Measurements from ENCODE around the gene DESI2.
"Not testable (repeated sequence)": the region's sequence is repeated elsewhere in the genome, so short reads cannot be mapped to it uniquely, and the experiment has no call there.

DESI2 gene

GRCh38 chr1:244654108-244655038 lies 1.4 kb downstream of the DESI2 start:
- no peak for DNase-seq (ENCODE audit: low spot score)

GRCh38 chr1:244655186-244655585 lies 2.3 kb downstream of the DESI2 start:
- no peak for DNase-seq (ENCODE audit: low spot score)

GRCh38 chr1:244657421-244657820 lies 4.5 kb downstream of the DESI2 start:
- DNase-seq (ENCODE audit: low spot score), result no peak

- DNase-seq (ENCODE audit: low spot score), result no peak
Measured at GRCh38 chr1:244659694-244660093, 6.8 kb downstream of the DESI2 start.

- DNase-seq (ENCODE audit: low spot score), result no peak
Measured at GRCh38 chr1:244660595-244660994, 7.7 kb downstream of the DESI2 start.

- DNase-seq (ENCODE audit: low spot score), result not testable (repeated sequence)
Measured at GRCh38 chr1:244661569-244662312, 8.8 kb downstream of the DESI2 start.

- DNase-seq (ENCODE audit: low spot score), result no peak
Measured at GRCh38 chr1:244662599-244662998, 9.7 kb downstream of the DESI2 start.

- DNase-seq (ENCODE audit: low spot score), result no peak
Measured at GRCh38 chr1:244664353-244664752, 11.4 kb downstream of the DESI2 start.

- DNase-seq (ENCODE audit: low spot score), result no peak
Measured at GRCh38 chr1:244665771-244666217, 12.9 kb downstream of the DESI2 start.

- DNase-seq (ENCODE audit: low spot score), result not testable (repeated sequence)
Measured at GRCh38 chr1:244666672-244667418, 13.9 kb downstream of the DESI2 start.

GRCh38 chr1:244667797-244668196 lies 14.9 kb downstream of the DESI2 start:
- DNase-seq (ENCODE audit: low spot score), result no peak

GRCh38 chr1:244672946-244673682 lies 20.2 kb downstream of the DESI2 start:
- DNase-seq (ENCODE audit: low spot score), result no peak

- no peak for DNase-seq (ENCODE audit: low spot score)
Measured at GRCh38 chr1:244674446-244674845, 21.5 kb downstream of the DESI2 start.

GRCh38 chr1:244675167-244675566 lies 22.2 kb downstream of the DESI2 start:
- no peak for DNase-seq (ENCODE audit: low spot score)

- DNase-seq (ENCODE audit: low spot score), result no peak
Measured at GRCh38 chr1:244678697-244679096, 25.8 kb downstream of the DESI2 start.

- DNase-seq (ENCODE audit: low spot score), result no peak
Measured at GRCh38 chr1:244680667-244681066, 27.7 kb downstream of the DESI2 start.

GRCh38 chr1:244682087-244682486 lies 29.2 kb downstream of the DESI2 start:
- DNase-seq (ENCODE audit: low spot score), result not testable (repeated sequence)

GRCh38 chr1:244695937-244696336 lies 43.0 kb downstream of the DESI2 start:
- DNase-seq (ENCODE audit: low spot score), result no peak

GRCh38 chr1:244699741-244700140 lies 46.8 kb downstream of the DESI2 start:
- DNase-seq (ENCODE audit: low spot score), result no peak

- no peak for DNase-seq (ENCODE audit: low spot score)
Measured at GRCh38 chr1:244700808-244701207, 47.9 kb downstream of the DESI2 start.

- DNase-seq (ENCODE audit: low spot score), result no peak
Measured at GRCh38 chr1:244702620-244703019, 49.7 kb downstream of the DESI2 start.

GRCh38 chr1:244704107-244704506 lies 51.2 kb downstream of the DESI2 start:
- DNase-seq (ENCODE audit: low spot score), result no peak
